Activated CD4-positive, alpha-beta T cell treated with anti-CD3 and anti-CD28 coated beads, Interleukin-2, amount 10 ng/mL, durations not matched to agents 24 days and 14 days (primary cell): ENCODE data around the gene GPR42. TPM values are rescaled to one million over a fixed set of nuclear protein-coding genes. Genes with fewer than 3 reads are reported as not detected.

Source experiments
- DNase-seq: peaks from one replicate; pipeline ENCODE4 v3.0.0; 2022
- H3K27ac Mint-ChIP-seq: one replicate; pipeline ENCODE4 v1.8.0; 2022; ENCODE audit warnings: mild to moderate bottlenecking, mixed read lengths
- H3K27me3 Mint-ChIP-seq: one replicate; pipeline ENCODE4 v1.8.0; 2022; ENCODE audit warnings: mixed read lengths
- H3K36me3 Mint-ChIP-seq: one replicate; pipeline ENCODE4 v1.8.0; 2022; ENCODE audit warnings: low read depth, mild to moderate bottlenecking, mixed read lengths
- H3K4me1 Mint-ChIP-seq: one replicate; pipeline ENCODE4 v1.8.0; 2021; ENCODE audit warnings: mixed read lengths
- H3K4me3 Mint-ChIP-seq: one replicate; pipeline ENCODE4 v1.8.0; 2022; ENCODE audit warnings: mild to moderate bottlenecking, moderate library complexity, mixed read lengths
- H3K9me3 Mint-ChIP-seq: one replicate; pipeline ENCODE4 v1.8.0; 2021; ENCODE audit warnings: mixed read lengths
- intact Hi-C: fragments of 100-400 bp; cut with micrococcal nuclease; formaldehyde crosslinking; loops from one replicate; pipeline ENCODE4 v1.15.1; 2023
- total RNA-seq: library from RNA; stranded (reverse); gene quantifications from 2 replicates; pipeline ENCODE4 v1.2.3, GENCODE V29; 2022

Gene GPR42
- total RNA-seq, 1 donor from 2014 or later: 0.21 TPM

DNA sequence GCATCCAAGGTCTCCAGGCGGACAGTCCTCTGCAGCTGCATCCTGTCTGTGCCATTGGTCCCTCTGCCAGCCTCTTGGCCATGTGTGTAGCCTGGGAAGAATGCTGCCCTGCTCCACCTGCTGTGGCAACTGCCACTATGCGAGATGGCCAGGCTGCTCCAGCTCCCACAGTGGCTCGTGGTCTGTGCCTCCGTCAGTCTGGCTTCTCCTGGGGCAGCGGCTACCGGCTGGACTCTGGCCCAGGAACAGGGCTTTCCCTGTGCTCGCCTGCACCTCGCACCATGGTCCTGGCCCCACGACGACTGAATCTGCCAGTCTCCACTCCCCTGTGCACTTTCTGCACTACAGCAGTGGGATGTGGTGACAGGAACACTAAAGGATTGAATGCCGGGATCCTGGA lies 50.5 kb downstream of the GPR42 start:
- DNase-seq: no peak
- Mint-ChIP-seq H3K27me3 (peaks cover 20% of the 10 kb centered on the region), H3K4me1 (no peaks in the 10 kb centered on the region), H3K4me3 (no peak overlapping the region), H3K27ac (no peak overlapping the region), H3K9me3 (no peaks in the 10 kb centered on the region), H3K36me3 (no peaks in the 10 kb centered on the region)
- intact Hi-C loops: no loop called here

Other genes with a start within 250 kb of the GPR42 start
- 0.07 and 0.16 TPM in 2 replicates for gene LGI4, start 236.0 kb upstream of the GPR42 start, total RNA-seq
- gene FXYD1, start 232.2 kb upstream of the GPR42 start, total RNA-seq: 0.79 TPM in 1 of 2 replicates, not detected in the other
- 0.23 TPM in 1 of 2 replicates, not detected in the other for gene FXYD7, start 227.8 kb upstream of the GPR42 start, total RNA-seq
- gene FXYD5, start 216.3 kb upstream of the GPR42 start, total RNA-seq: 273 and 286 TPM in 2 replicates
- not detected in 2 replicates for gene FAM187B, start 142.3 kb upstream of the GPR42 start, total RNA-seq
- gene LSR, start 122.1 kb upstream of the GPR42 start, total RNA-seq: 2.2 and 2.8 TPM in 2 replicates
- gene USF2, start 102.1 kb upstream of the GPR42 start, total RNA-seq: 147 TPM in 2 replicates
- gene HAMP, start 88.5 kb upstream of the GPR42 start, total RNA-seq: 0.40 TPM in 2 replicates
- gene MAG, start 78.9 kb upstream of the GPR42 start, total RNA-seq: 0.17 TPM in 1 of 2 replicates, not detected in the other
- 3.4 and 4.1 TPM in 2 replicates for gene CD22, start 41.9 kb upstream of the GPR42 start, total RNA-seq
- 0.12 and 0.14 TPM in 2 replicates for gene FFAR1, start 23.2 kb upstream of the GPR42 start, total RNA-seq
- 0.21 and 0.69 TPM in 2 replicates for gene FFAR3, start 12.6 kb upstream of the GPR42 start, total RNA-seq
- gene FFAR2, start 77.2 kb downstream of the GPR42 start, total RNA-seq: not detected in 2 replicates
- not detected in 2 replicates for gene KRTDAP, start 119.4 kb downstream of the GPR42 start, total RNA-seq
- gene DMKN, start 142.6 kb downstream of the GPR42 start, total RNA-seq: not detected in 2 replicates
- not detected in 2 replicates for gene SBSN, start 157.2 kb downstream of the GPR42 start, total RNA-seq
- gene GAPDHS, start 162.4 kb downstream of the GPR42 start, total RNA-seq: not detected in 2 replicates
- gene TMEM147, start 174.6 kb downstream of the GPR42 start, total RNA-seq: 132 and 134 TPM in 2 replicates
- gene ATP4A, start 192.6 kb downstream of the GPR42 start, total RNA-seq: not detected in 2 replicates
- not detected in 2 replicates for gene PMIS2, start 215.1 kb downstream of the GPR42 start, total RNA-seq
- gene HAUS5, start 241.7 kb downstream of the GPR42 start, total RNA-seq: 45.8 TPM in 2 replicates